ENCODE measurements around the gene CLEC4M.

The CLEC4M gene

DNA sequence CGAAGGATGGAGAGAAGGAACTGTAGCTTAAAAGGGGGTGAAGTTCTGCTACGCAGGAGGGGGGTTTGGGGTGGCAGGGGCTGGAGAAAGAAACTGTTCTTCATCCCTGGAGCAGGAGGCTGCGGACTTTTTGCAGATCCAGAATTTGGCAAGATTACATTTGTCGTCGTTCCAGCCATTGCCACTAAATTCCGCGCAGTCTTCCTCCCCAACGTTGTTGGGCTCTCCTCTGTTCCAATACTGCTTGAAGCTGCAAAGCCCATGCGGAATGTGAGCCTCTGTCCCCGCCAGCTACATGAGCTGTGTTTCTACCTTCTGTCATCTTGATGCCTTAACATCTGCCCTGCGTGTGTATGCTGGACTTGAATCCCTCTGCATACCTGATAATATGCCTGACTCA, 20.1 kb upstream of the CLEC4M start:
- no peak for TF ChIP-seq TCF4 (CRISPR knock-in tag; IDR thresholded peaks at IDR 0.05; ENCODE audit: borderline replicate concordance)
- no peak for TF ChIP-seq TSHZ2 (CRISPR knock-in tag; IDR thresholded peaks at IDR 0.05)
- TF ChIP-seq TOX (CRISPR knock-in tag; IDR thresholded peaks at IDR 0.05; ENCODE audit: borderline replicate concordance) = no peak
- no peak for TF ChIP-seq ZNF8 (CRISPR knock-in tag; IDR thresholded peaks at IDR 0.05)
- TF ChIP-seq ARNTL (CRISPR knock-in tag; IDR thresholded peaks at IDR 0.05; ENCODE audit: borderline replicate concordance, low read depth) = no peak
- no peak for TF ChIP-seq ZFP30 (CRISPR knock-in tag; IDR thresholded peaks at IDR 0.05)
- no peak for TF ChIP-seq ZNF70 (CRISPR knock-in tag; IDR thresholded peaks at IDR 0.05)
- TF ChIP-seq, protein P1, sequence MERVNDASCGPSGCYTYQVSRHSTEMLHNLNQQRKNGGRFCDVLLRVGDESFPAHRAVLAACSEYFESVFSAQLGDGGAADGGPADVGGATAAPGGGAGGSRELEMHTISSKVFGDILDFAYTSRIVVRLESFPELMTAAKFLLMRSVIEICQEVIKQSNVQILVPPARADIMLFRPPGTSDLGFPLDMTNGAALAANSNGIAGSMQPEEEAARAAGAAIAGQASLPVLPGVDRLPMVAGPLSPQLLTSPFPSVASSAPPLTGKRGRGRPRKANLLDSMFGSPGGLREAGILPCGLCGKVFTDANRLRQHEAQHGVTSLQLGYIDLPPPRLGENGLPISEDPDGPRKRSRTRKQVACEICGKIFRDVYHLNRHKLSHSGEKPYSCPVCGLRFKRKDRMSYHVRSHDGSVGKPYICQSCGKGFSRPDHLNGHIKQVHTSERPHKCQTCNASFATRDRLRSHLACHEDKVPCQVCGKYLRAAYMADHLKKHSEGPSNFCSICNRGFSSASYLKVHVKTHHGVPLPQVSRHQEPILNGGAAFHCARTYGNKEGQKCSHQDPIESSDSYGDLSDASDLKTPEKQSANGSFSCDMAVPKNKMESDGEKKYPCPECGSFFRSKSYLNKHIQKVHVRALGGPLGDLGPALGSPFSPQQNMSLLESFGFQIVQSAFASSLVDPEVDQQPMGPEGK (CRISPR knock-in tag; IDR thresholded peaks at IDR 0.05; ENCODE audit: borderline replicate concordance) = no peak
- TF ChIP-seq, protein P2, sequence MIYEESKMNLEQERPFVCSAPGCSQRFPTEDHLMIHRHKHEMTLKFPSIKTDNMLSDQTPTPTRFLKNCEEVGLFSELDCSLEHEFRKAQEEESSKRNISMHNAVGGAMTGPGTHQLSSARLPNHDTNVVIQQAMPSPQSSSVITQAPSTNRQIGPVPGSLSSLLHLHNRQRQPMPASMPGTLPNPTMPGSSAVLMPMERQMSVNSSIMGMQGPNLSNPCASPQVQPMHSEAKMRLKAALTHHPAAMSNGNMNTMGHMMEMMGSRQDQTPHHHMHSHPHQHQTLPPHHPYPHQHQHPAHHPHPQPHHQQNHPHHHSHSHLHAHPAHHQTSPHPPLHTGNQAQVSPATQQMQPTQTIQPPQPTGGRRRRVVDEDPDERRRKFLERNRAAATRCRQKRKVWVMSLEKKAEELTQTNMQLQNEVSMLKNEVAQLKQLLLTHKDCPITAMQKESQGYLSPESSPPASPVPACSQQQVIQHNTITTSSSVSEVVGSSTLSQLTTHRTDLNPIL (CRISPR knock-in tag; IDR thresholded peaks at IDR 0.05; ENCODE audit: low read depth) = no peak
- no peak for TF ChIP-seq CSDC2 (CRISPR knock-in tag; IDR thresholded peaks at IDR 0.05)
- no peak for TF ChIP-seq PPARA (CRISPR knock-in tag; IDR thresholded peaks at IDR 0.05; ENCODE audit: borderline replicate concordance)
- TF ChIP-seq POU6F1 (CRISPR knock-in tag; IDR thresholded peaks at IDR 0.05; ENCODE audit: borderline replicate concordance, low read depth) = no peak
- TF ChIP-seq ZC3H10 (CRISPR knock-in tag; IDR thresholded peaks at IDR 0.05) = no peak
- no peak for TF ChIP-seq SNAI2 (CRISPR knock-in tag; IDR thresholded peaks at IDR 0.05)
- no peak for TF ChIP-seq ZNF565 (CRISPR knock-in tag; conservative IDR thresholded peaks at IDR 0.05; ENCODE audit: low read depth)
- no peak for TF ChIP-seq ISL1 (CRISPR knock-in tag; IDR thresholded peaks at IDR 0.05)
- TF ChIP-seq, protein P3, sequence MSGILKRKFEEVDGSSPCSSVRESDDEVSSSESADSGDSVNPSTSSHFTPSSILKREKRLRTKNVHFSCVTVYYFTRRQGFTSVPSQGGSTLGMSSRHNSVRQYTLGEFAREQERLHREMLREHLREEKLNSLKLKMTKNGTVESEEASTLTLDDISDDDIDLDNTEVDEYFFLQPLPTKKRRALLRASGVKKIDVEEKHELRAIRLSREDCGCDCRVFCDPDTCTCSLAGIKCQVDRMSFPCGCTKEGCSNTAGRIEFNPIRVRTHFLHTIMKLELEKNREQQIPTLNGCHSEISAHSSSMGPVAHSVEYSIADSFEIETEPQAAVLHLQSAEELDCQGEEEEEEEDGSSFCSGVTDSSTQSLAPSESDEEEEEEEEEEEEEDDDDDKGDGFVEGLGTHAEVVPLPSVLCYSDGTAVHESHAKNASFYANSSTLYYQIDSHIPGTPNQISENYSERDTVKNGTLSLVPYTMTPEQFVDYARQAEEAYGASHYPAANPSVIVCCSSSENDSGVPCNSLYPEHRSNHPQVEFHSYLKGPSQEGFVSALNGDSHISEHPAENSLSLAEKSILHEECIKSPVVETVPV (CRISPR knock-in tag; IDR thresholded peaks at IDR 0.05) = no peak
- no peak for TF ChIP-seq OSR1 (CRISPR knock-in tag; IDR thresholded peaks at IDR 0.05)
- TF ChIP-seq GLIS3 (CRISPR knock-in tag; IDR thresholded peaks at IDR 0.05) = no peak
- no peak for TF ChIP-seq BACH2 (CRISPR knock-in tag; IDR thresholded peaks at IDR 0.05; ENCODE audit: borderline replicate concordance)
- no peak for ATAC-seq

DNA sequence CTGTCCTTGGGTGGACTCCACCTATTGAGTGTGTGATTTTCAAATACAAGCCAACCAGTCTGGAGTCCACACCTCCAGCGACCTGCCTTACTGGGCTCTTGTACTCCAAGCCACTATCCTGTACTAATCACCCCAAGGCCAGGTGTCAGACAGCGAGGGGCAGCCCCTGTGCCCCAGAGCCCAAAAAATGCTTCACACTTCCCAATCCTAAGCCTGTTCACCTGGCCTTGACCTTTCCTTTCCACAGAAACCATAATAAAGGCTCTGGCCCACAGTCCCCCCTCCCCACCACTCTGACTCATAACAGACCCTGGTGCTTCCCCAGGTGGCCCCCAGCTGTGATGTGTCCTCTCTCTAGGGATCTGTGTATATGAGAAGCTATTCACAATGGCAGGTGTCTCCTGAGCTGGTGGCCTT, 19.6 kb upstream of the CLEC4M start:
- TF ChIP-seq ARNTL (CRISPR knock-in tag; IDR thresholded peaks at IDR 0.05; ENCODE audit: borderline replicate concordance, low read depth) (no peak), ZC3H10 (CRISPR knock-in tag; IDR thresholded peaks at IDR 0.05) (no peak), GLIS3 (CRISPR knock-in tag; IDR thresholded peaks at IDR 0.05) (no peak), TOX (CRISPR knock-in tag; IDR thresholded peaks at IDR 0.05; ENCODE audit: borderline replicate concordance) (no peak)
- no peak for ATAC-seq

- TF ChIP-seq ZNF565 (CRISPR knock-in tag; conservative IDR thresholded peaks at IDR 0.05; ENCODE audit: low read depth) (no peak), ZFP30 (CRISPR knock-in tag; IDR thresholded peaks at IDR 0.05) (no peak), CSDC2 (CRISPR knock-in tag; IDR thresholded peaks at IDR 0.05) (no peak), GLIS3 (CRISPR knock-in tag; IDR thresholded peaks at IDR 0.05) (no peak)
- ATAC-seq = no peak
These were observed 18.8 kb upstream of the CLEC4M start for GRCh38 chr19:7744199-7744786.

All from SK-N-SH treated with all-trans-retinoic acid at 6 μM for 48 hours (cell line).